ENCODE measurements around the gene MAGI2.

GRCh38 chr7:78762625-78763024 lies 690.8 kb downstream of the MAGI2 start:
- TF ChIP-seq POLR2AphosphoS5 (IDR thresholded peaks at IDR 0.05; ENCODE audit: low read depth, low read length) (no peak), SPI1 (IDR thresholded peaks at IDR 0.05; ENCODE audit: low read depth, low read length) (no peak), TAF1 (IDR thresholded peaks at IDR 0.05; ENCODE audit: low read depth, low read length) (no peak), POLR2A (IDR thresholded peaks at IDR 0.05; ENCODE audit: low read depth, low read length) (no peak), PAX5 (IDR thresholded peaks at IDR 0.05; ENCODE audit: insufficient read depth, low read length, severe bottlenecking) (no peak)

Measured in GM12891 (cell line).